HCT116 (cell line): ENCODE measurements around the gene LOXHD1. TPM values are rescaled to one million over a fixed set of nuclear protein-coding genes. Genes with fewer than 3 reads are reported as not detected.

Experiments used
- ATAC-seq: fragments of 200-7000 bp; cut with Tn5 transposase; 2 replicates; pipeline ENCODE4 v1.9.1; 2020; ENCODE audit warnings: mild to moderate bottlenecking, moderate library complexity
- BruUV-seq: library from RNA; stranded (reverse); fragments of 400-500 nt; replicated peaks from 2 replicates; lab custom pipeline; 2021; lab: Mats Ljungman, UMichigan
- CTCF ChIA-PET: fragments of 300-600 bp; sonication (Branson Sonifier 250); formaldehyde crosslinking; loops from one replicate; lab custom pipeline; 2021; ENCODE audit warnings: antibody characterized with exemption; lab: Charles Lee
- POLR2A ChIA-PET: fragments of 300-600, 350-600 bp; sonication (Branson Sonifier 250); formaldehyde crosslinking; loops from one replicate; lab custom pipeline; 2021; ENCODE audit warnings: antibody characterized with exemption; lab: Charles Lee
- RAD21 ChIA-PET, 2 experiments: fragments of 300-600 bp; sonication (Branson Sonifier 250); formaldehyde crosslinking; loops; one replicate each; lab custom pipeline; 2023; ENCODE audit warnings: low total read pairs in 2 of 2; ENCODE audit not compliant: uncharacterized antibody in 2 of 2, unreplicated experiment in 2 of 2, low non-redundant PET in 1 of 2; lab: Charles Lee
- DNase-seq: peaks from one replicate; pipeline ENCODE4 v3.0.0-alpha.2; 2010; ENCODE audit warnings: low read depth, low spot score
- H2AFZ ChIP-seq: fragments of 200-600 bp; shearing (Covaris generic), sonication (generic); 2 replicates; pipeline ENCODE4 v1.6.1; 2017; ENCODE audit warnings: low read depth, mixed run types, mixed read lengths, antibody characterized with exemption, low read length; ENCODE audit not compliant: poor library complexity, severe bottlenecking
- H3K27ac ChIP-seq: 2 replicates; pipeline ENCODE4 v1.5.1; 2012; ENCODE audit warnings: low read depth, low read length
- H3K27me3 ChIP-seq: fragments of 200-600 bp; sonication (generic); 2 replicates; pipeline ENCODE4 v1.6.1; 2016; ENCODE audit warnings: mixed run types, low read length, mixed read lengths; ENCODE audit not compliant: insufficient read depth
- H3K36me3 ChIP-seq, 2 experiments: fragments of 200-500 bp in 1 of 2; fragments of 200-600 bp in 1 of 2; sonication (Bioruptor generic) in 1 of 2; sonication (generic) in 1 of 2; 2 replicates each; pipeline versions ENCODE4 v1.5.1 to v1.6.1; 2014 to 2016; ENCODE audit warnings: low read length in 2 of 2, inconsistent platforms in 1 of 2, mixed read lengths in 1 of 2, mixed run types in 1 of 2; ENCODE audit not compliant: insufficient read depth in 2 of 2, control insufficient read depth in 1 of 2
- H3K4me1 ChIP-seq, 2 experiments: fragments of 200-600 bp in 1 of 2; sonication (generic) in 1 of 2; 2 replicates each; pipeline versions ENCODE4 v1.5.1 to v1.6.1; 2012 to 2017; ENCODE audit warnings: low read length in 2 of 2, inconsistent platforms in 1 of 2, mild to moderate bottlenecking in 1 of 2, mixed read lengths in 1 of 2, mixed run types in 1 of 2, moderate library complexity in 1 of 2; ENCODE audit not compliant: insufficient read depth in 2 of 2, control insufficient read depth in 1 of 2
- H3K4me2 ChIP-seq: fragments of 200-600 bp; sonication (generic); 2 replicates; pipeline ENCODE4 v1.6.1; 2017; ENCODE audit warnings: mixed run types, low read length, mixed read lengths
- H3K4me3 ChIP-seq, 2 experiments: fragments of 200-600 bp in 1 of 2; sonication (generic) in 1 of 2; replicated peaks in 1 of 2; 2 replicates each; pipeline ENCODE4 v1.5.1; 2011 to 2016; ENCODE audit warnings: low read length in 2 of 2, control low read depth in 1 of 2, low read depth in 1 of 2, mild to moderate bottlenecking in 1 of 2, mixed read lengths in 1 of 2, mixed run types in 1 of 2
- H3K79me2 ChIP-seq: fragments of 200-600 bp; sonication (generic); 2 replicates; pipeline ENCODE4 v1.6.1; 2017; ENCODE audit warnings: mild to moderate bottlenecking, mixed run types, low read length, moderate library complexity, mixed read lengths; ENCODE audit not compliant: insufficient read depth
- H3K9ac ChIP-seq: fragments of 200-600 bp; sonication (generic); 2 replicates; pipeline ENCODE4 v1.6.1; 2016; ENCODE audit warnings: low read length, mixed read lengths
- H3K9me2 ChIP-seq: fragments of 200-600 bp; sonication (generic), shearing (Covaris generic); 2 replicates; pipeline ENCODE4 v1.6.1; 2017; ENCODE audit warnings: mixed run types, mild to moderate bottlenecking, moderate library complexity; ENCODE audit not compliant: insufficient read depth
- H3K9me3 ChIP-seq, 2 experiments: fragments of 200-500 bp in 1 of 2; fragments of 200-600 bp in 1 of 2; sonication (Bioruptor generic) in 1 of 2; sonication (generic) in 1 of 2; 2 replicates each; pipeline ENCODE4 v1.6.1; 2014 to 2017; ENCODE audit warnings: low read length in 2 of 2, mixed read lengths in 2 of 2, inconsistent platforms in 1 of 2, low read depth in 1 of 2, mild to moderate bottlenecking in 1 of 2, mixed run types in 1 of 2, moderate library complexity in 1 of 2; ENCODE audit not compliant: control insufficient read depth in 1 of 2, insufficient read depth in 1 of 2
- H4K20me1 ChIP-seq: fragments of 200-600 bp; sonication (generic), shearing (Covaris generic); 2 replicates; pipeline ENCODE4 v1.6.1; 2017; ENCODE audit warnings: mixed run types, mild to moderate bottlenecking, moderate library complexity; ENCODE audit not compliant: insufficient read depth
- CEBPB ChIP-seq: IDR thresholded peaks from 2 replicates; pipeline ENCODE4 v1.6.1; 2012; ENCODE audit warnings: low read depth
- JUND ChIP-seq: IDR thresholded peaks from 2 replicates; pipeline ENCODE4 v1.6.1; 2012
- TCF7L2 ChIP-seq: IDR thresholded peaks from 2 replicates; pipeline ENCODE4 v1.7.0; 2011; ENCODE audit warnings: borderline replicate concordance, inconsistent platforms; ENCODE audit not compliant: insufficient read depth, insufficient read length; ENCODE audit errors: extremely low read depth
- intact Hi-C: fragments of 100-400 bp; cut with micrococcal nuclease; formaldehyde crosslinking; loops from 2 replicates; pipeline ENCODE4 v1.10.0; 2022
- total RNA-seq: library from RNA; stranded (reverse); gene quantifications from one replicate; pipeline ENCODE4 v1.2.1, GENCODE V29; 2021; ENCODE audit not compliant: unreplicated experiment

Gene LOXHD1
- total RNA-seq, 1 experiment from 2014 or later, result not detected

GRCh38 chr18:46588971-46589660 is 67.9 kb downstream of the LOXHD1 start:
- no peak for ATAC-seq
- Histone ChIP-seq H4K20me1 (no peaks in the 10 kb centered on the region), H3K36me3 (no peaks in the 10 kb centered on the region), H3K27ac (no peak overlapping the region), H3K4me3 (no peak overlapping the region), H3K79me2 (no peaks in the 10 kb centered on the region), H3K4me2 (no peak overlapping the region), H3K27me3 (0 out of 2 replicates have a peak, but pooled peaks cover 4% of the 10 kb centered on the region), H3K9me3 (no peaks in the 10 kb centered on the region), H2AFZ (no peak overlapping the region), H3K4me1 (no peaks in the 10 kb centered on the region), H3K9ac (no peak overlapping the region), H3K9me2 (no peaks in the 10 kb centered on the region)
- BruUV-seq, result no TSS peak
- POLR2A ChIA-PET, result no interaction called here
- no peak for DNase-seq
- CTCF ChIA-PET, result no interaction called here
- intact Hi-C loops, result no loop called here
- TF ChIP-seq CEBPB, result no peak
- TF ChIP-seq TCF7L2, result no peak
- RAD21 ChIA-PET, result no interaction called here

GRCh38 chr18:46587600-46587999 is 69.4 kb downstream of the LOXHD1 start:
- H3K9me3 ChIP-seq, result no peaks in the 10 kb centered on the region
- H3K79me2 ChIP-seq, result no peaks in the 10 kb centered on the region
- H3K9ac ChIP-seq, result no peak overlapping the region
- TF ChIP-seq JUND, result no peak
- TF ChIP-seq, all 23 proteins: peak for 0
- no peak for DNase-seq
- H3K4me3 ChIP-seq, result no peak overlapping the region
- intact Hi-C loops, result no loop called here
- no peaks in the 10 kb centered on the region for H3K36me3 ChIP-seq
- POLR2A ChIA-PET, result no interaction called here
- H3K4me2 ChIP-seq, result no peak overlapping the region
- H2AFZ ChIP-seq, result no peak overlapping the region
- H4K20me1 ChIP-seq, result no peaks in the 10 kb centered on the region
- H3K9me2 ChIP-seq, result no peaks in the 10 kb centered on the region
- no peak overlapping the region for H3K27ac ChIP-seq
- CTCF ChIA-PET, result no interaction called here
- BruUV-seq, result no TSS peak
- no peaks in the 10 kb centered on the region for H3K4me1 ChIP-seq
- H3K27me3 ChIP-seq, result 0 out of 2 replicates have a peak, but pooled peaks cover 3% of the 10 kb centered on the region
- RAD21 ChIA-PET, result no interaction called here
- ATAC-seq, result no peak
